GM19372 (cell line): ENCODE measurements around the gene KCNMA1.

ENCODE experiments used
- ATAC-seq: cut with Tn5 transposase; IDR thresholded peaks from one replicate; pipeline ENCODE4 v1.9.1; 2021; ENCODE audit warnings: mild to moderate bottlenecking, low read depth, moderate library complexity; ENCODE audit not compliant: unreplicated experiment

Gene KCNMA1

DNA sequence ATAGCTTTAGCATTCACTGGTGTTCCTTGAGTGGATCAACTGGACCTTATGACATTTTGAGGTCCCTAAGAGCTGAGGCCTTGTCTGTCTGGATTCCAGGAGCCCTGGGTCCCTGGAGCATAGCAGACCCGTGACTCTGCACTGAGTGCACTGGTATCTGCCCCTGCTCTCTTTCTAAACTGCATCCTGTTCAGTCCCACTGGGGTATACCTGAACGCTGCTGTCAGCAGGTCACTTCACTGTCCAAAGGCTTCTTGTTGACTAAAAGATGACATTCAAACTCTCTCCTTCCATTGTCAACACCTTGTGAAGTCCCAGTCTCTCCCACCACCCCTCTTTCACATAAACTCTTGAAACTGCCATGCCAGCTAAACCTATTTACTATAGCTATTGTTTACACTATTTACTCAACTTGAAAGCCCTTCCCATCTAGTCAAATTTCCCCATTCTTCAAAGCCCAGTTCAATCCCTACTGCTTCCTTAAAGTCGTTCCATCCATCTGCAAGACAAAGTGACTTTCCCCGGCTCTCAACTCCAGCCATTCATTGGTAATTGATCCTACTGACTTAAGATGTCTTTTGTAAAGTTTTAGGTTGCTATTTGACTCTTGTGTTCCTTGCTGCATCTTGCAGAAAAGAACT lies 523.3 kb downstream of the KCNMA1 start:
- ATAC-seq = no peak

DNA sequence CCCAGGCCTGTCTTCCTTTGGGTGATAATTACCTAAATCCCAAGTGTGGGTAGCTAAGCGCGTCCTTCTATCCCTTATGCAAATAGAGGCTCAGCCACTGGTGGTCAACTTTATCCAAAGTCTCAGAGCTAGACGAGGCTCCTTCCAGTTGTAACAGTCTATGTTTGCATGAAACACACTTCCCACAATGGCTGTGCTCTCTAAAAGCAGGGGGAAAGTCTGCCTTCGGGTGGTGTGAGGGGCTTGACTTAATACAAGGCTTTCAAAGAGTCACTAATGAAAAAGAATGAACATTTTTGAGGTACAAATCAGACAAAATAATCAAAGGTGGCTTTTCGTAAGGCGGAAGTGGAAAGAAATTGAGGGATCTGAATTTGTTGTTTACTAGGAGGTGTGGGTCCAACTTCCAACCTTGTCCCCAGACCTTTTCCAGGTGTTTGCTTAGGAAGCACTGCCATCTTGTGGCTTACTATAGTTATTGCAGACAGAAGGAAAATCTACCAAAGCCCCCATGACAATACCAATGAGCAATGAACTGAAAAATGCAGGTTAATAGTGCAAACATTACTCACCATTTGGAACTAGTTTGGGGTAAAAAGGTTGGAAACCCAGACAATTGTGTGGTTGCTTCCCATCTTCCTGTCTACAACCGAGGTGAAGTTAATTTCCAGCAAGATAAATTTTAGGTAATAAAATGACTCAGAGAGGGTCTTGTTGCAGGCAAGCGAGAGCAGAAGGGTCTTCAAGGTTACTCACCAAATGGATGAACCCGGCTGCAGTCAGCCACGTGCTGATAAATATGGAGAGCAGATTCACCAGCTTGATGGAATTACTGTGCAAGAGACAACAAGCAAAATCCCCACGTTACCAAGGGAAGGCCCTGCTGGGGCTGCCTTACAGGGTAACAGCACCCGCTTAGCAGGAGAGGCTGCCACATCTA lies 525.7 kb downstream of the KCNMA1 start:
- ATAC-seq = no peak

DNA sequence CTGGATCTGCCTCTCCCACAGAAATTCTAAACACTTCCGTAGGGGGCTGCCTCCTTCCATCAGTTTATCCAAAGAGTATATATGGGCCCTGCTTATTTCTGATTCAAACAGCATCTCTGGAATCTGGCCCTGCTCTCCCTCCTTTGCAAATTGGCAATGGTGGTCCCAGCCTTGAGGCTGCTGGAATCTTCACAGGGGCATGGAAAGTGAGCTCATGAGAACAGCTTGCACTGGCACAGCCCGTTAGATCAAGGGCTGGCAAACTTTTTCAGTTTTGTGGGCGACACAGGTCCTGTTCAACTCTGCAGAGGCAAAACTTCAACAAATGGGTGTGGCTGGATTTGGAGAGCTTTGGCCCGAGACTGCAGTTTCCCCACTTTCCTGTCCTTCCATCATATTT lies 526.9 kb downstream of the KCNMA1 start:
- ATAC-seq = no peak

DNA sequence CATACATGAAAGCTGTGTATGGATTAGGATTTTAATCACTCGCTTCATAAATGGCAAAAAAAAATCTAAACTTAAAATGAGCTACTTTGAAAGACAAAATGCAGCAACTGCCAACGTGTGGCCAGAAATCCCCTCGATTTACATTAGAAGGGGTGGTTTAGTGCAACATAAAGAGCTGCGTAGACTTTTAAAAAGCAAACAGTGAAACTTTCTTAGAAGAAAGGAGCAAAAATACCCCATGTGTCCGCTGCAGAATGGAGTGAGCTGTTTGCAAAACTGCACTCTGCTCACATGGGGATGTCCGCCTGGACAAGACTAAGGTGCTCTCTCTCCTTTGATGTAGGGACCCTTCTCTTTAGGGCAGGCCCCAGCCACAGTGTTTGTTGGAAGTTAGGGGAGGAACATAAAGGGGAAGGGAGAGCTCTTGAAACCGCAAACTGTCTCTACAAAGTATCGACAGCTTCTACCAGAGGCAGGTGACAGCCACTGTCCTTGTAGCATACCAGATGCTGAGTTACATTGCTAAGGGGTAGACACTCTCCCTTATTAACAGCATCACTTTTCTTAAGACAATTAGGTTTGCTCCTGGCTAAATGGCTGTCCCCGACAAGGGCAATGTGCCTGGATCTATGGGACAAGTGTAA lies 528.1 kb downstream of the KCNMA1 start:
- no peak for ATAC-seq

DNA sequence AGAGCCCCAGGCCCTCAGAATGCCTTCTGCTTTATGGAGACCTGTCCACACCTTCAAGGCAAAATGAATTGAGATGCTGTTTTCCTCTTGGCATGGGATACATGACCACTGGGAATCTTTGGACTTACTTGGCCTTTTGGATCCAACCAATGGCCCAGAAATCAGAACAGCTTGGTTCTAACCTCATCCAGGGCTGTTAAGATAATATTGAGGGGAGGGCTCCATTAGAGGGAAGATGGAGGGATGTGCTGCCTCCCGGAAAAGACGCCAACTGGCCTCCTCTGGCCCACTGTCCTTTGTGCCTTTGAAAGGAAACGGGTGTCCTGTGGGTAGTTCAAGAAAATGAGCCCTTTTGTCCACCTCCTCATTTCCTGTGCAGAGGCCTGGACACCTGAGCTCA lies 530.9 kb downstream of the KCNMA1 start:
- no peak for ATAC-seq

DNA sequence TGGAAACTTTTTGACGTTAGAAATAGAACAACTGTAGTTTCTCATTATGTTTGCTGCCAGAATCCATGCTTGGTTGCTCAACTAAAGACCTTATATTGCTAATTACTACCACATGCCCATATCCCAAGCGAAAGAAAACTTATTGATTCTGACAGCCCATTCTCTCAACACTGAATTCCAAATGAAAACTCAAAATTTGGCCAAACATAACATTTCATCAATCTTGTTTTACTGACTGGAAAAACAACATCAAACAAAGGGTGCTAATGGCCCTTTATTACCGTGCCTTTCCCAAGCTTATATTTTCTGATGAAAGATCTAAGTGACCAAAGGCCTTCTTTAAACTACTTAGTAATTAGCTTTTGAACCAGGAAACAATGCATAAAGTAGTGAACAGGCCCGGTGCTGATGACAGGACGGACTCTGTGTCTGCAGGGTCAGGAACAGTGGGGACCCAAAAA lies 531.8 kb downstream of the KCNMA1 start:
- ATAC-seq = no peak

DNA sequence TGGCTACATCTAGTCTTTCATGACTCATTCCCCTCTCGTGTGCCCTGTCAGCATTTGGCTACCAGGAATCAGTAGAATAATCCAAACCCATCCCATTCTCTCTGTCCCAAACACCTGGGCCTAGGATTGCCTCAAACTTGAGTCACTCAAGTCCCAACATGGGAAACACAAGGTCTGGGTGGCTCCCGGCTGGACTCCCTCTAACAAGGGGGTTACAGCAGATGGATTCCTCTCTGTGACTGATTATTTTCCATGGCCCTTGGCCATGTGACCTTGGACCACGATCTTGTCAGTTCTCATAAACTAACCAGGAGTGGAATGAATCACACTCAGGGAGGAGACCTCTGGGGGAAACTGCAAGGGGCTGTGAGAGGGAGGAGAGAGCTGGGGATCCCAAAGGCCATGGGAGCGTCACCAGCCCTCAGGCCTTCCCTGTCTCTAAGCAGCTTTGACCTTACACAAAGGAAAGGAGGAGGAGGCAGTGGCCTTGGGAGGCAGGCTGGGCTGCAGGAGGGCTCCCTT lies 533.1 kb downstream of the KCNMA1 start:
- no peak for ATAC-seq

DNA sequence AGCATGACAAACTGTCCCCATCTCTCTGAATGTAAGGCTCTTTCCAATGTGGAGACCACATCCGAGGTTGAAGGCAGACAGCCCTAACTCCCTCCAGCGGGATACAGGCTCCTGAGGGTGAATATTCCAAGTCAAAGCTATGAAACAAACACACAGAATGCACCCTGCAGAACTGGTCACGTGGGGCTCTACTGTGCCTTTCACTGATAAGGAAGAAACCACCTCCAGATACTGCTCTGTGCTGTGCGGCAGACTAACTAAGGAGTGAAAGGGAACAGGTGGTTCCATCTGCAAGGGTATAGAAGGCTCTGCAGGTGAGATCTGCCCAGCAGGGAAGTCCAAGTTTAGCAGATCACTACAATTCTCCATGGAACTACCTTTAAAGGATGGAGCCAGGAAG lies 534.4 kb downstream of the KCNMA1 start:
- ATAC-seq = no peak

DNA sequence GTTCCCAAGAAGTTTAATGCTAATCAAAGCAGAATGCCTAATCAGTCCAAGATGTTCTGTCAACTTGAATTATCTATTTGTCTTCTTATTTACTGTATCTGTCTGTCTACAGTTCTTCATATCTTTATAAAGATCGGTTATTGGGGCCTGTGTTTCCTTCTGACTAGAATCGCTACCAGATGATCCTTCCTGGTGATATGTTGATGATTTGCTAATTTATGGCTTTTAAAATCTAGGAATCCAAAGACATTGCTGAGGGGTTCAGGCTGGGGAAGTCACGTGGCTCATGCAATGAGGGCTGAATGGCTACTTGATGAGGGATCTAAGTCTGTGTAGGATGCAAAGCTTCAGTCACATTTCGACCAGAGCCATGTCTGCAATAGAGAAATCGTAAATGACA lies 536.3 kb downstream of the KCNMA1 start:
- ATAC-seq = no peak

DNA sequence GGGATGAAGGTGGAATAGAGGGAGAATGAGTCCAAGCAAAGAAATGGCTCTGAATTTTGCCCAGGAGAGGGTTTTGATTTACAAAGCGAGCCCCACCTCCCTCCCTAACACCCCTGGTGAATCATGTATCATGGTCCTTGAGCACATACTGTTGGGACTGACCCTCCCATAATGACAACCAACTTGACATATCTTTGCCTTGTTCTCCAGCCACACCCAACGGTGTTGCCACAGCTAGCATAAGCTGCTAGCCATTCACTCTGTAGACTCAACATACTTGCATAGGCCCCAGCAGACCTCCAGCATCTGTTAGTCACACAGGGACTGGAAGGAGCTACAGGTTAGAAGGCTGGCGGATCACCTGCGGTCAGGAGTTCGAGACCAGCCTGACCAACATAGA lies 538.5 kb downstream of the KCNMA1 start:
- no peak for ATAC-seq

DNA sequence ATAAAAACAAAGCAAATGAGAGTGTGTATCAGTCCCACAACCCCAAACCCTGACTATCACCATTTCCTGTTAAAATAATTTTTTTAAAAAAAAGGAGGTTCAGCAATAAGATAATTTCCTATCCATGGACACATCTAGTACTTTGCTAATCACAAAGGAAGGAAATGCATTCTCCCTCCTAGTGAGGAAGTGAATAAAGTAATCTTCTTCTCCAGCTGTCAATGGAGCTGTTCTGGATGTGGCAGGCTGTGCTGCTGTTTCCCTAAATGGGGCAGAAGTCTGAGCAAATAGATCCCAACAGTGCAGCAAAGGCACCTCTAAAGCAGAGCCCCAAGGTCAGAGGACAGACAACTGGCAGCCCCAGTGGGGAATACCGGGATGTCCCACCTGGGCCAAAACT lies 540.0 kb downstream of the KCNMA1 start:
- ATAC-seq = no peak

DNA sequence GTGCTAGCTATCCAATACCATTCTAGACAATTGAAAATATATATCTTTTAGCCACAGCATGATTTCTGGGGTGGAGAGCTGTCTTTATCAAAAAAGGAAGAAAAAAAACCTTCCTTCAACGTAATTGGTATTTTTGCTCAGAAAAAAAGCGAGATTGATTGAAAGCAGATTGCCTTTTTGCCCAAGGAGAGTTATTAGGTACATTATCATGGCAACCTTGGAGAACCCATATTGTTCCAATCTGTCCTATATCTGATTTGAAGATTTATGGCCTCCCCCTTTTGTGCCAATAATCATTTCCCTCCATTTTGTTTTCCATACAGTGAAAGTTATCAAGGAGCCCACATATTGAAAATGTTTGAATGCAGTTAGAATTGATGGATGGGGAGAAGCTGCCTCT lies 544.5 kb downstream of the KCNMA1 start:
- ATAC-seq = no peak

DNA sequence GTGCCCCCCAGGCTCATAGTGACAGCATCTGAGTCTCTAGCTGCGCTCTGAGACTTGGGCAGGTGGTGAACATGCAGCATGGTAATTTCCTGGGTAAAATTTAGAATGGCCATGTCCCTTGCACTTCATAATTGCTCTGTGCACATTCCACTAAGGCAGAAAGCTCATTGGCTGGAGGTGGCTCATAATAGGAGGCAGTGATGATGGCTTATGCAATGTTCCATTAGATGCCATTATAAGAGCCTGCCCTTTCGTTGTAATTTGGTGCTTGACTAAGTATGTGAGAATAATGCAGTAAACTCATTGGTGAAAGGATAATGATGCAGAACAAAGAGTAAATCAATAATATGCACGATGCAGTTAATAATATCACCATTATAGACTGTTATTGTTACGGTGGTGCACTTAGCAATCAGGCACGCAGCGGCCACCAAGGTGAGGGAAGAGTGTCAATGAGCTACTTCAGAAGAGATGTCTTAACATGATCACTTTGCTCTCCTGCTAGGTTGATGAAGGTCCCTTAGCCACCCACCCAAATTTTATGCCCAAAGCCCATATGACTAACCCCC lies 545.9 kb downstream of the KCNMA1 start:
- no peak for ATAC-seq

DNA sequence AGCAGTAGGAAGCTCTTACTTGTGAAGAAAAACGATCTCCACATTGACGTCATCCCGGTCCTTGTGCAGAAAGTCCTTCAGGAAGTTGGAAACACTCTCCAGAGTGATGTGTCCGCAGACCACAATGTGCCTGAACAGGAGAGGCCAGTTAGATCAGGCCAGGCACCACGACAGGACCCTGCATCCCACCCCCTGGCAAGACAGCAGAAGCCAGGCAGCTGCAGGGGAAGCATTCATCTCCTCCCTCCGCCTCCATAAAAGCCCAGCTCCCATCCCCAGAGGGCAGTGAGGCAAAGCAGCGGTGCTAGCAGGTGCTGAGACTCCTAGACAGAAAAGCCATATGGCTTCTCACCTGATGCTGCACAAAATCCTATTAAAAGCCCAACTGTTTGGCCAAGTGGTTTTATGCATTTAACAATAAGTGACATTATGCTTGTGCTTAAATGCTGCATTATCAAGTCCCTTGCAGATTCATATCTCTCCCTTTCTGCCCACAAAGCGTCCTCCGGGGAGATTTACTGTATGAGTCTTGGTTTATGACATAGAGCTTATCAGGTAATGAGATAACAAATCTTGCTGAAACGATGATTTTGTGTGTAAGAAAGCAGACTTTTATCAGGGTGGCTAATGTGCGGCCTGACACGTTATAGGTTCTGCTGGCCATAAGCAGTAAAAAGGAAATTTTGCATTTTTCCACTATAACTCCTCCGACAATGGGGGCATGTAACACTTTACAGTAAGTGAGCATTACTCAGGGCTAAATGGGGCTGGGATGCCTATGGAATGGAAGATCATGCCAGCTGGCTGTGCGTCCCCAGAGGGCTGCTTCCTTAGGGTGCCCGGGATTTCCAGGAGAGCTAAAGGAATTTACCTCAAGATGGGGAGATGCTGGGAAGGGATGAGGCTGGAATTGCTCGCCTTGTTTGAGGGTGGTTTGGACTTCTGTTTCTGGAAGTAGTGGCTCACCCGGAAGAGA lies 546.9 kb downstream of the KCNMA1 start:
- ATAC-seq = no peak

DNA sequence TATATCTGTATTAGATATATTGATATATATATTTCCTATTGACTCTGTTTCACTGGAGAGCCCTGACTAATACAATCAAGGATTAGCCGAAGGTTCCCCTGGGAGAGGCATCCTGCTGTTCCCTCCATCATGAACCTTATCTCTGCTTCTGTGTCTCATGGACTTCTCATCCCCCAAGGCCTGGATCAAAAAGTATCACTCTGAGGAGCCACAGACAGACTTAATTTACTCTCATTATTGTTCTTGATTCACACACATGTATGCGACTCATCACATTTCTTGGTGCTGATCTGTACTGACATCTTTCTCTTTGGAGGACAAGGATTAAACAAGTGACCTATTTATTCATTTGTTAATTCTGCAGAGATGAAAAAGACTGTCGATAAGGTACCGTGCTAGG lies 550.2 kb downstream of the KCNMA1 start:
- no peak for ATAC-seq

DNA sequence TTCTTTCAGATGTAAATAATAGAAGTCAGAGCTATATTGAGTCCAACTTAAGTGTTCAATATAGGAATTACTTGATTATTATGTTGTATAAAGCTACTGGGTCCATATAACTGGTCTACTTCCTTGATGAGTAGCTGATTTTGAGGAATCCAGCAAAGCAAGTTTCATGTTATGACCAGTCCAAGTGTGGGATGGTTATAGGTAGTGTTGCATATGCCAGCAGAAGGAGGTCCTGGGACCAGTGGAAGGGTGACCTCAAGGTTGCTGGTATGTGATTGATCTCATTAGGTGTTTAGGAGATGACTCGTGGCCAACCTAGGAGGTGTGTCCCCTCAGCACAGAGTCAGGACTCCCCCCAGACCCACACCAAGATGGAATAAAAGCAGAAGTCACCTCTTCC lies 551.5 kb downstream of the KCNMA1 start:
- no peak for ATAC-seq

DNA sequence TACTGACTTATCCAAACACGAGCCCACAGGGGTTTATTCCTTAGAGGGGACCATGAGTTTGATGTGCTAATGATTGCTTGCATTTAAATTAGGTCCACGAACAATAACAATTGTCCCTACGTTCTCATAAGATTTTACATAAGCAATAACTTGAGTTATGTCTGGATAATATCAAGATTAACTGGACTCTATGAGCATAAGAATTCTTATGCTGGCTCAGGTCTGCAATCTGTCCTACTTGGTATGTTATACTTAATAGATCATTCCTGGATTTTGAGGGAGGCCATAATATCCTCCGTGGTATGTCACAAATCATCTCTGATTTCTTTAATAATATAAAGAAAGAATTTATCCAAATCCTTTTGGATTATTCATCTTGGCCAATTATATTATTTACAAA lies 552.3 kb downstream of the KCNMA1 start:
- ATAC-seq = no peak

DNA sequence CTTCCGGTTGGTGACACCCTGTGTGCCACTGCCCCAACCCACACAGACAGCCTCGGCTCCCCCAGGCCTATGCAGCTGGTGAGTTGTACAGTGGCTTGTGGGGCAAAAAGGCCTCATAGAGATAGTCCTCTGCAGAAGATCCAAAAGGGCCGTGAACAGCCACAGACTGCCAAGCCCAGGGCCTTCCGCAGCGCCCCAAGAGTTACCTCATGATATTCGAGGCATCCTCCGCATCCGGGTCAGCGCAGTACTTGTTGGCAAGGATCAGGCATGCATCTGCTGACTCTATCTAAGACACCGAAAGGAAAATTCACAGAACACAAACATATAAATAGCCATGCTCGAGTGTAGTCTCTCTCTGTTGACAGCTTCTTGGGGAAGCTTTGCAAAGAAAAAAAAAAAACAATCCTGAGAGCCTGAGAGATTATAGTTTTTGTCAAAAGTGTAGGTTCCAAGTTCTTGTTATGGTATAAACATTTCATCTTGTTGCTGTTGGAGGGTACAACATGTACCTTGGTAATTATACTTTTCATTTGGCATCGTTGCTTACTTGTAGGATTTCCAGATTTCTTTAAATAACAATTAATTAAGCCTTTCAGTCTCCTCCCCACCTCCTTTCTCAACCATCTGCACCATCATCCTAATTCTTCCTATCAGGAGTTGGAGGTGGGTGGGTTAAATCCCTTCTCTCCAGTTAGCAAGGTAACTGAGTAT lies 553.0 kb downstream of the KCNMA1 start:
- no peak for ATAC-seq

DNA sequence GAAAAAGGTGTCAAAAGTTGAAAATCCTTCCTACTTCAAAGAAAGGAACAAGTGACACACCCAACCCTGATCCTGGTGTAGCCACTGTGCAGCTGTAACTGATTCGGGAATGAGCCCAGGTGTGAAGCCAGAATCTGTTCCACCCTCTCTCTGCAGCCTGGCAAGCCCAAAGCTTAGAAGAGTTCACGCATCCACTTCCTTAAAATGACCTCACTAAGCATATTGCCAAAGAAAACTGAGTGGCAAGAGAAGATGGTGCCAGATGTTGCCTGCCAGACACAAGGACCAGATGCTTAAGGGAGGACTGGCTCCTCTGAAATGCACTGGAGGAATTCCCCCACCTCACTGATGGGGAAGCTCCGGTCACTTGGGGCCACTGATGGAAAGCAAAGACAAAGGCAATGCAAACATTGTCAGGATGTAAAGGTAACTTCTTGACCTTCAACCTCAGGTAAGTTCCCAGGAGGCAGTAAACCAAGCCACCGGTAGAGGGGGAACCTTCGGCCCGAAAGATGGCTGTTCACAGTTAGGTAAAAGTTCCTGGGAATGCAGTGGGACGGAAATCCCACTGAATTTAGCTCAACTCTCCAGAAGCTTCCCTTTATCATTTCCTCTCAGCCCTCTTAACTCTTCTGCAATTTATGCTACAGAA lies 554.9 kb downstream of the KCNMA1 start:
- no peak for ATAC-seq
